GM03348 (cell line): ENCODE measurements around the gene AKAP6.
"Not testable (repeated sequence)": the region's sequence is repeated elsewhere in the genome, so short reads cannot be mapped to it uniquely, and the experiment has no call there.

ENCODE experiments used
- DNase-seq: peaks from one replicate; pipeline ENCODE4 v3.0.0; 2012; ENCODE audit warnings: low spot score

The AKAP6 gene

GRCh38 chr14:32537166-32537565, 208.1 kb downstream of the AKAP6 start:
- DNase-seq: no peak

DNA sequence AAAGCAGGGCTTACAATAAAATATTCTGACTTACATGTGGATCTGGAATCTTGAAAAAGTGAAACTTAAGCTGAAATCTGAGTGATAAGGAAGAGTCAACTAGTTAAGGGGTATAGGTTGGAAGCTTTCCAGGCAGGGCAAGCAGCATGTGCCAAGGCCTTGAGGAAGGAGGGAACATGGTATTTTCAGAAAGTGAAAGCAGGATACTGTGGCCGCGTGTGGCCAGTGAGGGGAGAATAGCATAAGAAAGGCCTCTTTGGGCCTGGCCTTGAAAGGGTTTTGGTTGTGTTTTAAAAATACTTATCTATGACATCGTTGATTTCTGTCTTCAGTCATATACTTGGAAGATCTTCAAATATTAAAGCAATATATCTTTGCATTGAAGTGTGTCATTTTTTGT, 213.4 kb downstream of the AKAP6 start:
- DNase-seq: no peak

- no peak for DNase-seq
Observed at GRCh38 chr14:32545095-32545494, 216.0 kb downstream of the AKAP6 start.

GRCh38 chr14:32545506-32546210, 216.6 kb downstream of the AKAP6 start:
- no peak for DNase-seq

DNA sequence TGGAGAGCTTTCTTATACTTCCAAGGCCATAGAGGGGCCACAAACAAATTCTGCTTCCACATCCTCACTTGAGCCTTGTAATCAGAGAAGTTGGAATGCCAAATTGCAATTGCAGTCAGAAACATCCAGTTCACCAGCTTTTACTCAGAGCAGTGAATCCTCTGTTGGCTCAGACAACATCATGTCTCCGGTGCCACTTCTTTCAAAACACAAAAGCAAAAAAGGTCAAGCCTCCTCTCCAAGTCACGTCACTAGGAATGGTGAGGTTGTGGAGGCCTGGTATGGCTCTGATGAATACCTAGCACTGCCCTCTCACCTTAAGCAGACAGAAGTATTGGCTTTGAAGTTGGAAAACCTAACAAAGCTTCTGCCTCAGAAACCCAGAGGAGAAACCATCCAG, 217.1 kb downstream of the AKAP6 start:
- no peak for DNase-seq

DNA sequence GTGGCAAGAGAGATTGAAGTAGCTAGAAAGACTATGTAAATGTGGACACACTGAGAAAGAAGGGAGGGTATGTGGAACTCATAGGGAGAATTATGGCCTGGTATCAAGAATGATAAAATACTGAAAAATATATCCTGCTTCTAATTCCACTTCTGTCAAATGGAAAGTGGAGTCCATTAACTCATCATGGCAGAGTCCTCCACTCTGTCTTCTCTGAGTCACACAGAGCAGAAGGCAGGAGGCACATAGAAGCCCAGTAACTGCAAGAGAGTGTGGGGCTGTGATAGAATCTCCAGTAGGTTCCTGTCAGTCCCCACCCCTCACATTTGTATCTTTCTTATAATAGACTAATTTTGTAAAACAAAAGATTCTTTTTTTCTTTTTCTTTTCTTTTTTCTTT, 223.7 kb downstream of the AKAP6 start:
- DNase-seq: no peak

DNA sequence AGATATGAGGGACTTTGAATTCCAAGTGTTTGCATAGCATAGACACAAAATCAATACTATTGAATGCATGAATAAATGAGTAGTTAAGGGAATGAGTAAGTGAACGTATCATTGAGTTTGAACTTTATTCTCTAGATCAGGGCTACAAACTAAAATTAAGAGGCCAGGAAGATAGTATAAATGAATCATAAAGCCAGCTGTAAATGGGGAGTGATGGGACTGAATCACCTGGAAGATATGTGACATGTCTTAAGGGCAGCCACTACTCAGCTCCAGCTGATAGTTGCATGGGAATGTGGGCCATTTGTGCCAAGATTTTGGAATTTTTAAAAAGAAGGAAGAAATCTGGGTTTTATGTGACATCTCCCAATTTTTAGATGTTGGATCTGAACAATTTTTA, 229.9 kb downstream of the AKAP6 start:
- peak; percentile 25 for DNase-seq

DNA sequence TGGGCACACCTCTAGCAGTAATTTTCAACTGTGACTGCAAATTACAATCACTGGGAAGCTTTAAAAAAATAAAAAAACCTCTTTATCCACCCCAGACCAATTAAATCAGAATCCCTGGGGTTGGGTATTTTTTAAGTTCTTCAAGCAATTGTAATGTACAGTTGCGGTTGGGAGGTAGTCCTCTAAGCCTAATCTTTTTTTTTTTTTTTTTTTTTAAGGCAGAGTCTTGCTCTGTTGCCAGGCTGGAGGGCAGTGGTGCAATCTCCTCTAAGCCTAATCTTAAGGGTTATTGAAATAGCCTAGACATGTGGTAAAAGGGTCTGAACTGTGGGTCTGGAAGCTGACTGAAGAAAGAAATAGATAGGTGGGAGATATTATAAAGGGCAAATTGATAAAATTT, 230.5 kb downstream of the AKAP6 start:
- peak; percentile 9 for DNase-seq

- DNase-seq: peak; percentile 73
Observed at GRCh38 chr14:32560209-32560857, 231.2 kb downstream of the AKAP6 start.

GRCh38 chr14:32561520-32561919, 232.4 kb downstream of the AKAP6 start:
- DNase-seq: peak; percentile 59

GRCh38 chr14:32564596-32564995, 235.5 kb downstream of the AKAP6 start:
- peak; percentile 14 for DNase-seq

DNA sequence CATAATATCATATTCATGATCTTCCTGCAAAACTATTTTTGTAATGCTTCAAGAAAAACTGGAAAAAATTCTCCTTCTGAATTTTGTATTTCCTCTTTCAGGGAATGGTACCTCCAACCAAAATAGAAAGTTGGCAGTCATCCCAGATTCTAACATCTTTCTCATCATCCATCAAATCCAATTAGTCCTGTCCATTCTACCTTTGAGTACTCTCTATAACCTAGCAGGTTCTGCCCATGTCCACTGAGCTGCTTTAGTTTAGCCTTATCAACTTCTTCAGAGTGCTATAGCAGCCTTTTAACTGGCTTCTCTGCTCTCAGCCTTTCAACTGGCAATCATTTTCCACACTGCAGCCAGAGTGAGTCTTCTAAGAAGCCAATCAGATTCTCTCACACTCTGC, 236.2 kb downstream of the AKAP6 start:
- no peak for DNase-seq

- peak; percentile 22 for DNase-seq
Observed at GRCh38 chr14:32567543-32568384, 238.7 kb downstream of the AKAP6 start.

DNA sequence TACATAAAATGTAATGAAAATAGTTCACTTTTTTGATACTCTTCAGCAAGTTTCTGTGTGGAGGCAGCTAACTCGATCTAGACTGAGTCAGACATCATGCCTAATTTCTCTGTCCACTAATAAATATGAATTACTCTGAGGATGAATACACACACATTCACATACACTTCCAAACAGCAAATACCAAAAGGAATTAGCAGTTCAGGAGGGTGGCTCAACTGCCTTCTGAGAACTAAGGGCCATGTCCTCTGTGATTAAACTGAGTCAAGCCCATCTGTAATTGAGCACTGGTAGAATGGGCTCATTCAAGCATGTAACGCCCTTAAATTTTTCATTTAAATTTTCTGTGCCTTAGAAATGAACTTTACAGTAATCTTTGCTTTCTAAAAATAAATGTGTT, 242.5 kb downstream of the AKAP6 start:
- no peak for DNase-seq

GRCh38 chr14:32571995-32572866, 243.1 kb downstream of the AKAP6 start:
- no peak for DNase-seq

DNA sequence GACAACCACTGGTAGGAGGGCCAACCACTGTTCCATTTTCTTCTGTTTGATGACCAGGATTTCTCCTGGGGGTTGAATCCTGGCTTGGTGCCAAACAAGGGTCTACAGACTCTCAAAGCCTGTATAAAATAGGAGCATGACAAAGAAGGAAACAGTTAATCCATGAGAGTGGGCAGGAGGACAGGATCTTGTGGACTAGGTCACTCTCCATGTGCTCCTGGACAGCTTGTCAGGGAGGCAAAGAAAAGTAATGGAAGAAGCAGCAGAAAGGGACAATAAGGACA, 243.7 kb downstream of the AKAP6 start:
- no peak for DNase-seq

DNA sequence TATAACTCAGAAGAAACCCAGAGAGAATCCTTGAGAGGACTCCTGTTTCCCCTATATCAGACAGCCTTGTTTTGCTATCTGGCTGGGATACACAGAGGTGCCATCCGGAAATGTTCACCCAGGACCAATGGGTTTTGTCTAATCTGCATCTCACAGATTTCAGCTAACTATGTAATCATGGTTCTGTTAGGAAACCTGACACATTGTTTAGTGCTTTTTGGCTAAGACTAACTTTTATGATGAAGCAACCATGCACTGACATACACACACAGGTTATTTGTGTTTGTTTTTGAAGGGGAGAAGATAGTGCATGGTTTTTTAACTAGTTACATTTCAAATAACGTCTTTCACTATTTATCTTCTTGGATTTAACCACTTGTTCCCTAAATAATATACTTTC, 245.2 kb downstream of the AKAP6 start:
- no peak for DNase-seq

DNA sequence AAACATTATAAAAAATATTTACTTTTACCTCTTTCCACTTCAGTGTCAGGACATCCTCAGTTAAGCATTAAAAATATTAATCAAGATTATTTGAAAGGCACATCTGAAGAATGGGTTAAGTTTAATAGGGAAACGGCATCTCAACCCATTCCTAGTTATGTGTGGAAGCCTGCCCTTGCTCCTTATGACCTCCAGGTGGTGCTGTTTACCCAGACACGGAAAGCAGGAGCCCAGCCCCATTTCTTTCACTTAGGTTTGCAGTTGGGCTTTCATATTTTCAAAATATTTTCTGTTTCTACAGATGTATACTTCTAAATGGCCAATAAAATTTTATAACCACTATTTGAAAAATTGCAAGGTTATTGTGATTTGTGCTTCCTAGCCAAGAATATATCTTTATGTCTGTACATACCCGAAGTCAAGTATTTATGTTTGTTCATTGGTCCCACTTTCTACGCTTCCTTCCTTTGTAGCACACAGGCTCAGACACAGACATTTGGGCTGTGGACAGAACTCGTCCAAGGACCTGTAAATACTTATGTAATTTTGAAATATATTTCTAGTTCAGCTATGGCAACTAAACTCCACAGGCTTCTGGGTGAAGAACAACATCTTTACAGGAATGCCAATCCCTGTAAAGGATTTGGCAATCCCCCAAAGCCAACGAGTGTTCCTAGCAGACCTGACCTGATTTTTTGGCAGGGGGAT, 247.1 kb downstream of the AKAP6 start:
- peak; percentile 68 for DNase-seq

DNA sequence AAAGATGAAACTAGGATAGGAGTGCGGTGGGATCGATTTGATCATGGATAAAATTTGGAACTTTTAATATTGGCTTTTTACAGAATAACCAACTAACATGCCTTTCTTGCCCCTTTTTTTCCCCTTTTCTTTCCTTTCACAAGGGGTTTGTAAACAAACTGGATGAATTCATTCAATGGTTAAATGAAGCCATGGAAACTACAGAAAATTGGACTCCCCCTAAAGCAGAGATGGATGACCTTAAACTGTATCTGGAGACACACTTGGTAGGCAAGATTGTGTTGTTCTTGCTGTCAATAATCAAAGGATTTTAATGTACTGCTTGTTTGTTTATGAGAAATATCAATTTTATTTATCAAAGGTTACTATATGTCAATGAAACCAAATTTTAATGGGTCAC, 247.9 kb downstream of the AKAP6 start:
- no peak for DNase-seq

- no peak for DNase-seq
Observed at GRCh38 chr14:32578181-32578580, 249.1 kb downstream of the AKAP6 start.

GRCh38 chr14:32583427-32583826, 254.3 kb downstream of the AKAP6 start:
- not testable (repeated sequence) for DNase-seq

GRCh38 chr14:32584079-32584478, 255.0 kb downstream of the AKAP6 start:
- DNase-seq: no peak
